Right atrium auricular region (tissue), 2 donors: Measurements from ENCODE around the gene STOML1. TPM values are rescaled to one million over a fixed set of nuclear protein-coding genes. Genes with fewer than 3 reads are reported as not detected.
A peak's percentile ranks its signal among the peaks of the same experiment; 100 is the strongest.

Experiments used
- DNase-seq: peaks from one replicate; pipeline ENCODE4 v3.0.0-alpha.2; 2019; ENCODE audit warnings: low spot score
- H3K27ac ChIP-seq, 2 donors: fragments of 200-600 bp; sonication (generic); 1 replicate in 1 of 2; 2 replicates in 1 of 2; pipeline ENCODE4 v1.5.1; 2016 to 2019
- H3K27me3 ChIP-seq, 2 donors: fragments of 200-600 bp; sonication (generic); one replicate each; pipeline versions ENCODE4 v1.5.1 to v1.6.0; 2017 to 2019
- H3K36me3 ChIP-seq: fragments of 200-600 bp; sonication (generic); one replicate; pipeline ENCODE4 v1.5.1; 2016
- H3K4me1 ChIP-seq, 2 donors: fragments of 200-600 bp; sonication (generic); one replicate each; pipeline versions ENCODE4 v1.5.1 to v1.6.0; 2017 to 2019
- H3K4me3 ChIP-seq, 2 donors: fragments of 200-600 bp; sonication (generic); 1 replicate in 1 of 2; 2 replicates in 1 of 2; pipeline ENCODE4 v1.5.1; 2017 to 2019; ENCODE audit warnings: mild to moderate bottlenecking in 1 of 2, moderate library complexity in 1 of 2
- H3K9me3 ChIP-seq, 2 donors: fragments of 200-600 bp; sonication (generic); one replicate each; pipeline ENCODE4 v1.5.1; 2019
- total RNA-seq, 2 donors: library from RNA; depleted of rRNA; stranded (reverse); fragments of >200 nt; gene quantifications; one replicate each; pipeline ENCODE4 v1.1.0, GENCODE V29; 2016
- TF ChIP-seq, protein P1 (sequence below), 2 donors: fragments of 200-600 bp; sonication (generic); IDR thresholded peaks; one replicate each; pipeline ENCODE4 v1.5.1; 2019; ENCODE audit warnings: antibody characterized with exemption in 2 of 2

Gene STOML1
- total RNA-seq, 2 donors from 2014 or later: 11.8 to 23.5 TPM

DNA sequence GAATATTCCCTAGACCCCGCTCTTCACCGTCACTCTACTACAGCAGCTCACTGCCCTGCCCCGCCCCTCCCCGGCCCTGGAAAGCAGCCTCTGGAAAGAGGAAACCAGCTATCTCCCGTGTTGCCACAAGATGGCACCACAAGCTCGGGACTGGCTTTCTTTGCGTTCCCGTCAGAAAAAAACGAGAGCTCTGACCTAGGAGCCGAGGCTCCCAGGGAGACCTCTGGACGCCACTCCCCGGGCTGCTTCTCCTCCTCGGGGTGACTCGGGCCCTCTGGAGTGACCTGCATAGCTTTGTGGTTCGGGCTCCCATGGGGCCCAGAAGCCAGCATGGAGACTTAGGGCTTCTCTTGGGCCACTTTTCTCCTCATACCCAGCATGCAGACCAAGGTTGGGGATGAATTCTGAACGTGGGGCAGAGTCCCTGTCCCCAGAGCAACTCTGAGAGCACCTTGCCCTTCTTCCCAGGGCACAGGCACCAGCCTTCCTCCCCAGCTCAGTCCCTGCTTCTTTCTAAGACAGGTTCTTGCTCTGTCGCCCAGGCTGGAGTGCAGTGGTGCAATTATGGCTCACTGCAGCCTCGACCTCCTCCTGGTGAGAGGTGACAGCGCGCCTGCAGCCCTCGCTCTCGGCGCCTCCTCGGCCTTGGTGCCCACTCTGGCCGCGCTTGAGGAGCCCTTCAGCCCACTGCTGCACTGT, 19.0 kb downstream of the STOML1 start:
- TF ChIP-seq, protein P1, sequence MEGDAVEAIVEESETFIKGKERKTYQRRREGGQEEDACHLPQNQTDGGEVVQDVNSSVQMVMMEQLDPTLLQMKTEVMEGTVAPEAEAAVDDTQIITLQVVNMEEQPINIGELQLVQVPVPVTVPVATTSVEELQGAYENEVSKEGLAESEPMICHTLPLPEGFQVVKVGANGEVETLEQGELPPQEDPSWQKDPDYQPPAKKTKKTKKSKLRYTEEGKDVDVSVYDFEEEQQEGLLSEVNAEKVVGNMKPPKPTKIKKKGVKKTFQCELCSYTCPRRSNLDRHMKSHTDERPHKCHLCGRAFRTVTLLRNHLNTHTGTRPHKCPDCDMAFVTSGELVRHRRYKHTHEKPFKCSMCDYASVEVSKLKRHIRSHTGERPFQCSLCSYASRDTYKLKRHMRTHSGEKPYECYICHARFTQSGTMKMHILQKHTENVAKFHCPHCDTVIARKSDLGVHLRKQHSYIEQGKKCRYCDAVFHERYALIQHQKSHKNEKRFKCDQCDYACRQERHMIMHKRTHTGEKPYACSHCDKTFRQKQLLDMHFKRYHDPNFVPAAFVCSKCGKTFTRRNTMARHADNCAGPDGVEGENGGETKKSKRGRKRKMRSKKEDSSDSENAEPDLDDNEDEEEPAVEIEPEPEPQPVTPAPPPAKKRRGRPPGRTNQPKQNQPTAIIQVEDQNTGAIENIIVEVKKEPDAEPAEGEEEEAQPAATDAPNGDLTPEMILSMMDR (IDR thresholded peaks at IDR 0.05): peak; percentile 82 to 91
- H3K27ac ChIP-seq: no peak overlapping the region
- no peaks in the 10 kb centered on the region for H3K27me3 ChIP-seq
- peak; percentile 87 for DNase-seq
- H3K4me1 ChIP-seq: peaks cover 0 to 10% of the 10 kb centered on the region in 2 donors
- H3K36me3 ChIP-seq: no peaks in the 10 kb centered on the region
- no peaks in the 10 kb centered on the region for H3K9me3 ChIP-seq
- peak overlapping the region in 1 of 2 donors; percentile 34 for H3K4me3 ChIP-seq

- no peak overlapping the region for H3K27ac ChIP-seq
- no peaks in the 10 kb centered on the region for H3K36me3 ChIP-seq
- H3K9me3 ChIP-seq: no peaks in the 10 kb centered on the region
- H3K4me1 ChIP-seq: peaks cover 0 to 16% of the 10 kb centered on the region in 2 donors
- no peak for DNase-seq
- no peaks in the 10 kb centered on the region for H3K27me3 ChIP-seq
- TF ChIP-seq, protein P1 (IDR thresholded peaks at IDR 0.05): no peak
- no peak overlapping the region for H3K4me3 ChIP-seq
These were observed 22.8 kb downstream of the STOML1 start for GRCh38 chr15:73969151-73969759.

DNA sequence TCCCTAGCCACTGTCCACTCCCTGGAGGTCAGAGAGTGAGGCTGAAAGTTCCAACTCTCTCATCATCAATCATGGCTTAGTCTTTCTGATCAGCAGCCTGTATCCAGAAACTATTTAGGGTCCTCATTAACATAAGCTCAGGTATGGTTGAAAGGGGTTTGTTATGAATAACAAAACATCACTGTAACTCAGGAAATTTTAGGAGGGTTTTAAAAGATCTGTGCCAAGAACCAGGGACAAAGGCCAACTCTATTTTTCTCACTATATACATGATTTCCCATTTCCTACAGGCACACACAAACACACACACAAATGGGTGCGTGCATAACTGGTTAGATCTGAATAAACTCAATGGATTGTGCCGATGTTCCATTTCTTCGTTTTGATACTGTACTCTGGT, 23.6 kb downstream of the STOML1 start:
- Histone ChIP-seq H3K27me3 (no peaks in the 10 kb centered on the region), H3K4me1 (peaks cover 0 to 16% of the 10 kb centered on the region in 2 donors), H3K4me3 (no peak overlapping the region), H3K27ac (no peak overlapping the region), H3K36me3 (no peaks in the 10 kb centered on the region), H3K9me3 (no peaks in the 10 kb centered on the region)
- TF ChIP-seq, protein P1 (IDR thresholded peaks at IDR 0.05): no peak
- no peak for DNase-seq

- H3K27me3 ChIP-seq: no peaks in the 10 kb centered on the region
- H3K9me3 ChIP-seq: no peaks in the 10 kb centered on the region
- DNase-seq: no peak
- peaks cover 0 to 6% of the 10 kb centered on the region in 2 donors for H3K4me1 ChIP-seq
- H3K36me3 ChIP-seq: no peaks in the 10 kb centered on the region
- no peak overlapping the region for H3K27ac ChIP-seq
- TF ChIP-seq, protein P1 (IDR thresholded peaks at IDR 0.05): no peak
- H3K4me3 ChIP-seq: no peak overlapping the region
These were observed 26.4 kb downstream of the STOML1 start for GRCh38 chr15:73965758-73966113.

GRCh38 chr15:73965094-73965757, 26.9 kb downstream of the STOML1 start:
- Histone ChIP-seq H3K36me3 (no peaks in the 10 kb centered on the region), H3K27ac (no peak overlapping the region), H3K4me1 (peaks cover 0 to 6% of the 10 kb centered on the region in 2 donors), H3K27me3 (no peaks in the 10 kb centered on the region), H3K4me3 (no peak overlapping the region), H3K9me3 (no peaks in the 10 kb centered on the region)
- no peak for DNase-seq
- TF ChIP-seq, protein P1 (IDR thresholded peaks at IDR 0.05): peak in 1 of 2 donors; percentile 41
